Panc1 (cell line): Measurements from ENCODE around the gene SH3BGRL2.

Source experiments
- POLR2AphosphoS5 ChIP-seq: IDR thresholded peaks from 2 replicates; pipeline ENCODE4 v1.6.1; 2012; ENCODE audit warnings: mild to moderate bottlenecking, low read depth, low read length, moderate library complexity
- SIN3A ChIP-seq: IDR thresholded peaks from 2 replicates; pipeline ENCODE4 v1.6.1; 2012; ENCODE audit warnings: low read depth, mild to moderate bottlenecking, low read length, moderate library complexity, borderline replicate concordance; ENCODE audit not compliant: insufficient read depth
- TCF7L2 ChIP-seq: IDR thresholded peaks from 2 replicates; pipeline ENCODE4 v1.6.1; 2011; ENCODE audit warnings: mild to moderate bottlenecking, low read depth, low read length, inconsistent platforms
- TF ChIP-seq, protein P1 (sequence below): fragments of 450-650 bp; IDR thresholded peaks from 2 replicates; pipeline ENCODE4 v1.5.1; 2017; ENCODE audit warnings: mild to moderate bottlenecking
- TF ChIP-seq, protein P2 (sequence below), 2 experiments: IDR thresholded peaks; 2 replicates each; pipeline ENCODE4 v1.6.1; 2011 to 2012; ENCODE audit warnings: low read depth in 2 of 2, control low read depth in 1 of 2, low read length in 1 of 2, mild to moderate bottlenecking in 1 of 2, moderate library complexity in 1 of 2; ENCODE audit not compliant: insufficient read depth in 1 of 2

DNA sequence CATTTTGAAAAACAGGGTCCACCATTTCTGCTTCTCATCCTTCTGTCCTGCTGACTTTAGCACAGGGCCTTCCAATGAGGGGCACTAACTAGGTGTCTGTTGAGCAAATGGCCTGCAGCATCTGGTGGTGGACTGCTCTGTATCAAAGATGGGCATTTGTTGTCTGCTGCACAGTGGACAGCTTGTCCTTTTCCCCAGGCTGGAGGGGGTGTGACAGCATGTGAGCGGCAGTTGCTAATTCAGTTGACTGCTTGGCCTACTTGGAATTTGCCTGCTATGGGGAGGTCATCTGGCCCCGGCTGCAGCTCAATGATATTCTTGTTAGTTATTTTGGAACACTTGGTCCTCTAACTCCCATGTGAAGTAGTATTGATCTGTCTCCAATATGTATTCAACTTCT is 93.7 kb downstream of the SH3BGRL2 start:
- TF ChIP-seq POLR2AphosphoS5 (no peak), TCF7L2 (no peak), SIN3A (no peak)
- TF ChIP-seq, protein P1, sequence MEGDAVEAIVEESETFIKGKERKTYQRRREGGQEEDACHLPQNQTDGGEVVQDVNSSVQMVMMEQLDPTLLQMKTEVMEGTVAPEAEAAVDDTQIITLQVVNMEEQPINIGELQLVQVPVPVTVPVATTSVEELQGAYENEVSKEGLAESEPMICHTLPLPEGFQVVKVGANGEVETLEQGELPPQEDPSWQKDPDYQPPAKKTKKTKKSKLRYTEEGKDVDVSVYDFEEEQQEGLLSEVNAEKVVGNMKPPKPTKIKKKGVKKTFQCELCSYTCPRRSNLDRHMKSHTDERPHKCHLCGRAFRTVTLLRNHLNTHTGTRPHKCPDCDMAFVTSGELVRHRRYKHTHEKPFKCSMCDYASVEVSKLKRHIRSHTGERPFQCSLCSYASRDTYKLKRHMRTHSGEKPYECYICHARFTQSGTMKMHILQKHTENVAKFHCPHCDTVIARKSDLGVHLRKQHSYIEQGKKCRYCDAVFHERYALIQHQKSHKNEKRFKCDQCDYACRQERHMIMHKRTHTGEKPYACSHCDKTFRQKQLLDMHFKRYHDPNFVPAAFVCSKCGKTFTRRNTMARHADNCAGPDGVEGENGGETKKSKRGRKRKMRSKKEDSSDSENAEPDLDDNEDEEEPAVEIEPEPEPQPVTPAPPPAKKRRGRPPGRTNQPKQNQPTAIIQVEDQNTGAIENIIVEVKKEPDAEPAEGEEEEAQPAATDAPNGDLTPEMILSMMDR, result no peak
- TF ChIP-seq, protein P2, sequence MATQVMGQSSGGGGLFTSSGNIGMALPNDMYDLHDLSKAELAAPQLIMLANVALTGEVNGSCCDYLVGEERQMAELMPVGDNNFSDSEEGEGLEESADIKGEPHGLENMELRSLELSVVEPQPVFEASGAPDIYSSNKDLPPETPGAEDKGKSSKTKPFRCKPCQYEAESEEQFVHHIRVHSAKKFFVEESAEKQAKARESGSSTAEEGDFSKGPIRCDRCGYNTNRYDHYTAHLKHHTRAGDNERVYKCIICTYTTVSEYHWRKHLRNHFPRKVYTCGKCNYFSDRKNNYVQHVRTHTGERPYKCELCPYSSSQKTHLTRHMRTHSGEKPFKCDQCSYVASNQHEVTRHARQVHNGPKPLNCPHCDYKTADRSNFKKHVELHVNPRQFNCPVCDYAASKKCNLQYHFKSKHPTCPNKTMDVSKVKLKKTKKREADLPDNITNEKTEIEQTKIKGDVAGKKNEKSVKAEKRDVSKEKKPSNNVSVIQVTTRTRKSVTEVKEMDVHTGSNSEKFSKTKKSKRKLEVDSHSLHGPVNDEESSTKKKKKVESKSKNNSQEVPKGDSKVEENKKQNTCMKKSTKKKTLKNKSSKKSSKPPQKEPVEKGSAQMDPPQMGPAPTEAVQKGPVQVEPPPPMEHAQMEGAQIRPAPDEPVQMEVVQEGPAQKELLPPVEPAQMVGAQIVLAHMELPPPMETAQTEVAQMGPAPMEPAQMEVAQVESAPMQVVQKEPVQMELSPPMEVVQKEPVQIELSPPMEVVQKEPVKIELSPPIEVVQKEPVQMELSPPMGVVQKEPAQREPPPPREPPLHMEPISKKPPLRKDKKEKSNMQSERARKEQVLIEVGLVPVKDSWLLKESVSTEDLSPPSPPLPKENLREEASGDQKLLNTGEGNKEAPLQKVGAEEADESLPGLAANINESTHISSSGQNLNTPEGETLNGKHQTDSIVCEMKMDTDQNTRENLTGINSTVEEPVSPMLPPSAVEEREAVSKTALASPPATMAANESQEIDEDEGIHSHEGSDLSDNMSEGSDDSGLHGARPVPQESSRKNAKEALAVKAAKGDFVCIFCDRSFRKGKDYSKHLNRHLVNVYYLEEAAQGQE (IDR thresholded peaks at IDR 0.05; ENCODE audit: insufficient read depth in 1 of 2, low read depth in 2 of 2, low read length in 1 of 2), result no peak
